AG08396 (cell line): ENCODE results near the gene SHROOM1.
A peak's percentile ranks its signal among the peaks of the same experiment; 100 is the strongest.

Source experiments
- DNase-seq: peaks from one replicate; pipeline ENCODE4 v3.0.0; 2012; ENCODE audit warnings: low spot score, mixed read lengths

SHROOM1 gene

GRCh38 chr5:132850066-132850465 is 19.6 kb upstream of the SHROOM1 start:
- peak; percentile 55 for DNase-seq

GRCh38 chr5:132849347-132849746 is 18.9 kb upstream of the SHROOM1 start:
- DNase-seq, result no peak

DNA sequence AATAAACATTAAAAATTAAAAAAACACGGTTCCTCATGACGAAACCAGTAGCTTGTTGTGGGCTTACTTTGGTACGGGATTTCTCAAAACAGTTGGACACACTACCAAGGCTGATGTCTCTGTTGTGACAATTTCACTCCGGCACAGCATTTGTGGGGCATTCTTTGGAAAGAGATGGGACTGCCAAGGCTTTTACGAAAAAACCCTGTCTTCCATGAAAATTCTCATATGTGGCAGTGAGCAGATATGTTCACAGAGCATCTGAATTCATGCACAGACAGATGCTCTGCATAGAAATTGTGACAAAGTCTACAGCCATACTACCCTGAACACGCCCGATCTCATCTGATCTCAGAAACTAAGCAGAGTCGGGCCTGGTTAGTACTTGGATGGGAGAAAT is 17.8 kb upstream of the SHROOM1 start:
- DNase-seq, result no peak

- no peak for DNase-seq
These were observed 10.9 kb upstream of the SHROOM1 start for GRCh38 chr5:132841305-132841704.

- no peak for DNase-seq
These were observed 10.4 kb upstream of the SHROOM1 start for GRCh38 chr5:132840896-132841295.

DNA sequence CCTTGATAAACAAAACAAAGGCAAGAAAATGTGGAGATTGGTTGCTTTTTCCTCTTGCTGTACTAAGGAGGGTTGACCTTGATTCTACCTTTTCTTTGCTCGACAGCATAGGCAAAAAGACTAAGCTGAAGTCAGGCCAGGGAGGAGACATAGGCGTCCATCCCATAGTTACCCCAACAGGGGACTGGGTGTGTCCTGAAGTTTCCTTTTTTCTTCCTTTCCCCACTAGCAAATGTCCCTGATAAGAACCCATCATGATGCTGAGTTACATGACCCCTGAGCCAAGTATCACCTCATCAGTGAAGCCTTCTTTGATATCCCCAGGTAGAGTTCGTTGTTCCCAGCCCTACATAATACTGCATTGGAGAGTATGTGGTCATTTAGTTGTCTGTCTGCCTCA is 9.9 kb upstream of the SHROOM1 start:
- no peak for DNase-seq

DNA sequence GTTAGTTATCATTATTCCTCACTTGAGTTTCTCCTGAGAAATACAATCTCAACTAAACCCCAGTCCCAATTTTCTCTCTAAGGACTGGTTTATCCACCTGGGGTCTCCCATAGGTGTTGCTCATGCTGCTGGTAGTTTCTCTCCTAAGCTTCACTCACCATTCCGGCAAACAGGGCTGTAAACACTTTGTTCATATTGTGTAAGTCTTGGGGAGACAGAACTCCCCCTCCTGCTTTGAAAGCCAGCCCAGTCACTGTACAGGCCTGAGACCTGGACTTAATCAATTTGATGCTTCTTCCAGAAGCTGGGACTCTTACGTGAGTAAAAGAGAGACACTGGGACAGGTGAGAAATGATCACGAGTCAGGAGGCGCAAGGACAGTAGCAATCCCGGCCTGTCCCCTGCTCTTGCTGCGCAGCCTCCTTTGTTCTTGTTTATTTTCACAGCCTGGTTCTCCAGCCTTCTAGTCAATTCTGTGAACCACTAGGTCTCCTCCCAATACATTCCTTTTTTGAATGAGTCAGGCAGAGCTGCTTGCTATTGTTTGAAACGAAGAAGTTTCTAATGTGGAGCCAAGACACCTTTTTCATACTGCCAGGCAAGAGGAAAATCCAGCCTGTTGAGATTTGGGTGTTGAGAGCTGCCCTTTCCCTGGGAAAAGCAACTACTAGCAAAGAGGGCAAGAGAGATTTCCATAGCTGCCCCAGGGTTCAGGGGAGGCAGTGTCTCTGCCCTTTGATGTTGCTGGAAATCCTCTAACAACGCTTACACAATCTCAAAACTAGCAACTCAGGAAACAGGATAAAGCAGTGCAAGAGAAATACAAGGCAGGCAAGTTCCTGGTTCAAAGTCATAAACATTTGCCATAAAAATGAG is 9.2 kb upstream of the SHROOM1 start:
- DNase-seq, result peak; percentile 68

- DNase-seq, result no peak
These were observed 8.3 kb upstream of the SHROOM1 start for GRCh38 chr5:132838516-132839282.

DNA sequence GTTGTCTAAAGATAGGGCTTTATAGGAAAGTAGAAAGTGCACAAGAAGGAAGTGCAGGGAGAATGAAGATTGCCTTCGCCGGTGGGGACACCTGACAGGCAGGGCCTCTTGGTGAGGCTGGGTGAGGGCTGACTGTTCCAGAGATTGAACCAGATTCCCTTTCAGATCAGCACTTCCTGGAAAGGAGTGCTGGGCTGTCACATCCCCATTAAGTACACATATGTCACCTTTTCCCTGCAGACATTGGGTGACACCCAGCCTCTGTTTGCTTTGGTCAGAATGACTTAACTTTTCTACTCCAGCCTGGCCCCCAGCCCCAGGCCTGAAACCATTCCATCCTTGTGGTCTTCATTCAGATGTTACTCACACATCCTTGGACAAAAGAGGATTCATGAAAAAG is 7.4 kb upstream of the SHROOM1 start:
- DNase-seq, result no peak

GRCh38 chr5:132836852-132837251 is 6.4 kb upstream of the SHROOM1 start:
- no peak for DNase-seq

DNA sequence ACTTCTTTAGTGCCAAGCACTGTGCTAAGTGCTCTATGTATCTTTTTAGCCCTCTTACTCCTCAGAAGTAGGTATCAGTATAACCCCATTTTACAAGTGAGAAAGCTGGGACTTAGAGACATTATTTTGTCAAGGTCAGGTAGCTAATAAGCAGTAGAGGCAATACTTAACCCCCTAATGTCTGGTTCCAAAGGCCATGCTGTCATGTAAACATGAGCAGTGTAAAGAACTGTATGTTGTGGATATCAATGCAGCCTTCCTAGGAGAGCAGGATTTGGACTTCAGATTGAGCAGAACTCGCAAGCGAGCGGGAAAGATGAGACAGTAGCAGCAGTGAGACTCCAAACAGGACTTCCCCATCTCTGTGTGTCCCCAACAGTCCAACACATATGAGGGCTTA is 3.6 kb upstream of the SHROOM1 start:
- DNase-seq, result no peak

GRCh38 chr5:132832612-132833011 is 2.2 kb upstream of the SHROOM1 start:
- DNase-seq, result no peak

- DNase-seq, result no peak
These were observed 831 bp upstream of the SHROOM1 start for GRCh38 chr5:132831095-132831860.

- DNase-seq, result peak; percentile 94
These were observed 558 bp downstream of the SHROOM1 start for GRCh38 chr5:132829742-132830435.

DNA sequence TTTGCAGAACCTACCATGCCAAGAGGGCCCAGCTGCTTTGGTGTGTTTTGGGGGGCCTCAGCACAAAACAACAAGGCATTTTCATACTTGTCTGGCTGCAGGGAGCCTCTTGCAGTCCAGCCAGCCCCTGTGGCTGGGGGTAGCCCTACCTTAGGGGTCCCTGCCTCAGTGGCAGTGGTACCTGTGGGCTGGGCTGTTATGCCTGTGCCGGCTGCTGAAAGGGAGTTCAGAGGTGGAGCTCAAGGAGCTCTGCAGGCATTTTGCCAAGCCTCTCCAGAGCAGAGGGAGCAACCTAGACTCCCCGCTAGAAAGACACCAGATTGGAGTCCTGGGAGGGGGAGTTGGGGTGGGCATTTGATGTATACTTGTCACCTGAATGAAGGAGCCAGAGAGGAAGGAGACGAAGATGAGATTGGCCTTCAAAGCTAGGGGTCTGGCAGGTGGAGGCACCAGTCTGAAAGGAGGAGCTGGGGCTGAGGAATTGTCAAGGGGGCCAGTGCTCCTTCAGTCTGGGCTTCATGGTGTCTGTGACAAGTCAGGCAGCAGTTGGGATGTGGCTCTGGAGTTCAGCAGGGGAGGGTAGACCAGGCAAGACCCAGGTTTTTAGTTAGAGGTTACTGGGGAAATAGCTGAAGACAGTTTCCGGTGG is 1.5 kb downstream of the SHROOM1 start:
- no peak for DNase-seq

DNA sequence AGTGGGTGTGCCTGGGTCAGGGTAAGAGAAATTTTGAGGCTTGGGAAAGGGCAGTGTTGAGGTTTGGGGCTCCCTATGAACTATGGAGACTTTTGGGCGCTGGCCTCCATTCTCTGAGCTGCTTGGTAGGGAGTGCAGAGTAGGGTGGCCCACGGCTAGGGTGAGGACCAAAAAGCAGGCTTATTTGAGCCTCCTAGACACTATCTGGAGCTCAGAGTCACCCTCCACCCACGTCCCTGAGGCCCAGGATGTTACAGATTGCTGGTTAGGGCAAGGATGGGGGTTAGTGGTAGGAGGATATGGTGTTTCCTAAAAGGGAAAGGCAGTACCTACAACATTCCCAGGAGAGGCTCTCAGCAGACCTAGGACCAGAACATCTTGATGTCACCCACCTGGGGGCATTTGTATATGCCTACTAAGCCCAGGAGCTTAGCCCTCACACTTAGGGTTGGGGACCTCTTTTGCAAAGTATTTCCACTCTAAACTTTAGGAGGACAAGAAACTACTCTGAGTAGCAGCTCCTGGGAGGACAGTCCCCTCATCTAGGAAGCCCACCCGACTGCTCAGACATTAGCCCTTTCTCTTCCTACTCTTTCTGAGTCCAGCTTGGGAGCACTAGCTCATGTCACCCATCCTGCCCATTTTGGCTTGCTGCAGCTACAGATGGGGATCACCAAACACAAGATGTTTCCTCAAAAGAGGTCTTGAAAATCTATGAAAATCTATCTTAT is 2.3 kb downstream of the SHROOM1 start:
- no peak for DNase-seq

DNA sequence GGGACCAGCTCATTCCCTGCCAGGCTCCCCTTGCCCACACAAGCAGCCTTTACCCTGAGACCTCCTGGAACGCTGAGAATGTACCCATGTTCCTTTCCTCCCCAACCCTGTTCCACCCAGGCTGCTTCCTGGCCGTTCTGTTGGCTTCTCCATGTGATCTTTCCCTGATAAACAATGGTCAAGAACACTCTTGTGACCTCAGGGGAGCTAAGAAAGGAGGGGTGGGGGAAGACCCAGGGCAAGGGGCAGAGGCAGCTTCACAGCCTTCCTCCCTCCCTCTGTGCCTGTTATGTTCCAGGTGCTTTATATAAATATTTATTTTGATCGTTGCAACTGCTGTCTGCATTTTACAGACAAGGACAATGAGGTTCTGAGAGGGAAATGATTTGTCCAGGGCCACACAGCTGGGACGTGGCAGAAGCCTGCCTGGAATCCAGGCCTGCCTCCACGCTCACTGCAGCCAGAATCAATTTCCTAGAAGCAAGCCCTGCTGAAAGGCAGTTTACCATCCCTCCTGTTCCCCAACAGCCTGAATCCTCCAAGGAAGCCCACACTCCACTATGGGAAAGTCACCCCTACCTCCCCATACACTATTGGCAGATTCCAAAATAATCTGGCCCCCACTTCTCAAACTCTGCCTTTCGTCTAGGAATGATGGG is 3.9 kb downstream of the SHROOM1 start:
- DNase-seq, result no peak

GRCh38 chr5:132825834-132826391 is 4.5 kb downstream of the SHROOM1 start:
- DNase-seq, result no peak

- DNase-seq, result no peak
These were observed 5.2 kb downstream of the SHROOM1 start for GRCh38 chr5:132825033-132825833.
